GM19351 (cell line): Measurements from ENCODE around the gene GOLGA6C.
"Not testable (repeated sequence)": the region's sequence is repeated elsewhere in the genome, so short reads cannot be mapped to it uniquely, and the experiment has no call there.

Experiments used
- ATAC-seq: cut with Tn5 transposase; IDR thresholded peaks from one replicate; pipeline ENCODE4 v1.9.1; 2021; ENCODE audit warnings: mild to moderate bottlenecking, moderate library complexity; ENCODE audit not compliant: unreplicated experiment

The GOLGA6C gene

DNA sequence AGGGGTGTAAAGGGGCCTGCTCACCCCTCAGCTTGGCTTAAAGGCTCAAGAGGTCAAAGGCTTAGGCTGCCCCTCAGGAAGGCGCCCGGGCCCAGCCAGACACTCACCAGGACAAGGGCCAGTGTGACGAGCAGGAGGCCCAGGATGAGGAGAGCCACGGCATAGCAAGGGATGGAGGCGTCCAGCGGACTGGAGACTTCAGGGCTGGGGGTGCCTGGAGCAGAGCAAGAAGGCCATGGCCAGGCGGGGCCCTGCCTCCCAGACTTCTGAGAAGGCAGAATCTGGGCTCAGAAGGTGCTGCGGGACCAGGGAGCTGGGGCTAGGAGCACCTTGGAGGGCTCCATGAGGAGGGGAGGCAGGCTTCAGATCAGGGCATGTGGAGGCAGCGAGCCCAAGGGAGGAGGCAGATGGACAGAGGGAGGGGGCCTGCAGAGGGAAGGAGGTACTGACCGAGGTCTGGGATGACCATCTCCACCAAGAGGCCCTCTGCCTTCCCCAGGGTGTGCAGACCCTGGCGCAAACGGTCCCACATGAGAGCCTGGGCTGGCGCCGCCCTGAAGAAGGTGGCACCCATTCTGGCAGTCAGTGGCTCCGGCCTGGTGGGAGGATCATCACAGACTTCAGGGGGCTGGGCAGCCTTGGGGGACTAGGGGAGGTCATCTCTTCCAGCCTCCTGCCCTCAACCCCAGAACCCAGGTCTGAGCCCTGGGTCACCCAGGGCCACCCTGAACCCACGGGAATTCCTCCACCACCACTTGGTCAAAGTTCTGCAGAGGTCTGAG lies 32.0 kb upstream of the GOLGA6C start:
- ATAC-seq, result no peak

DNA sequence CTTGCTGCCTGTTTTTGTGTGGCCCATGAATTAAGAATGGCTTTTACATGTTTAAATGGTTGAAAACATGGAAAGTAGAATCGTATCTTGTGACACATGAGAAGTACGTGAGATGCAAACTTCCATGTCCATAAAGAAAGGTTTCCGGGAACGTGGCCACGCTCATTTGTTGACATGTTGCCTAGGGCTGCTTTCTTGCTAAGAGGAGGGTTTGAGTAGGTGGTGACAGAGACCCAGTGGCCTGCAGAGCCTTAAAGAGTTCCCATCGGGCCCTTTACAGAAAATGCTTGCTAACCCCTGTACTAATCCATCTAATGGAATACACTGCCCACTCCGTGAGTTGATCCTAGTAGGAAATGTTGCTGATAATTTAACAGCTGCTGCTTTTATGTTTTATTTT lies 31.0 kb upstream of the GOLGA6C start:
- not testable (repeated sequence) for ATAC-seq

DNA sequence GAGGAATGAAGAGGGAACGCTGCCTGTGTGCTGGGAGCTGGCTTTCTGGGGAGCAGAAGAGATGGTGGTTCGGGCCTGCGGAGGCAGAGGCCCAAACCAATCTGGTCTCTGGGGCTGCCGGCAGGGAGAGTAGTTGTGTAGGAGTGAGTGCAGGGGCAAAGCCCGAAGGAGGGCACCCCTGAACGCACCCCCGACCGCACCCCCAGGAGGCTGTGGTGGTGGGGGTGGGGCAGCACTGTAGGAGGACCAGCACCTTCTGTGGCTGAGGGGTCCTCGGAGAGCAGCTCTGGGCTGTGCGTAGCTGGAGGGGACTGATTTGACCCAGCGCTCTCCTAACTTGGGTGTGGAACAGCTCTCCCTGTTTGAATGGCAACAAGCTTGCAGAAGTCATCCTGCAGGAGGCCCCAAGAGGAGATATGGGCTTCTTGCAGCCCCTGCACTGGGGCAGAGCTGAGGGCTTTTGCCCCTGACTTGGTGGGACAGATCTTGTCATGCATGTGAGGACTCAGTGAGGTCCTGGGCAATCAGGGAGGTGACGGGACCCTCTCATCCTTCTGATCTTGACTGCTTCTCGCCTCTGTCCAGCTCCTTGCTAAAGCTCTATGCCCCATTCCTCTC lies 30.4 kb upstream of the GOLGA6C start:
- no peak for ATAC-seq

DNA sequence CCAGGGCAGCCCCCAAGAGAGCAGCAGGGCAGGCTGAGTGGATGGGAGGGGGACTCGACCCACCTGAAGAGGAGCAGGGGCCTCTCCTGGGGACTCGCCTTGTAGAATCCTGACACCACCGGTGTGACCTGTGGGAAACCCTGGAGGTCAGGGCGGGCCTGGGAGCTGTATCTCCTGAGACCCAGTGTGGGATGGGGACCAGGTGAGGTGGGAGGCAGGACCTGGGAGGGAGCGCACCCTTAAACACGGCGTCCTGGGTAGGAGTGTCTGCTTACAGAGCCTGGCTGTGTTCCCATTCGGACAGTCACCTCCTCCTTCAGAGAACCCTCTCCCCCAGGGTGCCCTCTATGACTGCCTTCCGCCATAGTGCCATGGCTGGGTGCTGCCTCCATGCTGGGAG lies 29.3 kb upstream of the GOLGA6C start:
- ATAC-seq, result no peak

DNA sequence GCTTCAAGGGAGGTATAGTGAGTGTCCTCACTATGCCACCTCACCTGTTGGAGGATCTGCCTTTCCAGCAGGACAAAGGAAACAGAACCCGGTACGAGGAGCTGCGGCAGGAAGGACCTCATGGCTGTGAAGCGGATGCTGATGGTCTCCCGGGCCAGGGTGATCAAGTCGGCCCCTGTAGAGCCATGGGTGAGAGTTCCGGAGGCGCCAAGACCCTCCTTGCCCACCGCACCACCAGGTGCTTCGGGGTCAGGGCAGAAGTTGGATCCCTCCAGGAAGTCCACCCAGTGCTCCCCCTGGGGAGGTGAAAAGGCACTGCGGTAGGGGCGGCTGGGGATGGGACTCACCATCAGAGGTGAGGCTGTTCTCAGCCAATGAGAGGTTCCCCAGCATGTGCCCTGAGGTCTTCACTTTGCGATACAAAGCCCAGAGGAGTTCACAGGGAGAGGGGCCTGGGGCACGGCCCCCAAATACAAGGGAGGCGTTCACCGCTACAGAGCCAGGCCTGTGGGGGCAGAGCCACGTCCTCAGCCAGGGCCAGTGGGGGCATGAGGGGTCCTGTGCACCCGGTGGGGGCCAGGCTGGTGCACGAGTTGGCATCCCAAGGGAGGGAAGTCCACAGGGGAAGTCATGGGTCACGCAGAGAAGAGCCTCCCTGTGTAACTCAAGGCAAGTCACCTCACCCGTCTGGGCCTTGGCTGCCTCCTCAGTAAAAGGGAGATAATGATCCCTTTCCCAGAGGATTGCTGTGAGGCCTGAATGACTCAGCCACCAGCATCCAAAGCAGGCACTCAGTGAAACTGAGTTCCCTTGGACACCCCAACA lies 28.7 kb upstream of the GOLGA6C start:
- ATAC-seq, result no peak

DNA sequence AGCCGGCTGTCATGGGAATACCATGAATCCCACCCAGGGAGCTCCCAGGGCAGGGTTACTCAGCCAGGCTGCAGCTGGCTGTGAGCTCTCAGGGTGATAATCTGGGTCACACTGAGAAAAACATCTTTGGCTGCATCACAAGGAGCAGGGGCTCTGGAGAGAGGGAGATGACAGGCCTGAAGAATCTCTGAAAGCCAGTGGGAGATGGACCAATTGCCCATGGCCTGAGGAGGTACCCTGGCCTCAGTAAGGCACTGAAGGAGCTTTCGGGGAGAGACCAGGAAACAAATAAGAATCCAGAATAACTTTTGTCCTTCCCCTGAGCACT lies 28.2 kb upstream of the GOLGA6C start:
- no peak for ATAC-seq

DNA sequence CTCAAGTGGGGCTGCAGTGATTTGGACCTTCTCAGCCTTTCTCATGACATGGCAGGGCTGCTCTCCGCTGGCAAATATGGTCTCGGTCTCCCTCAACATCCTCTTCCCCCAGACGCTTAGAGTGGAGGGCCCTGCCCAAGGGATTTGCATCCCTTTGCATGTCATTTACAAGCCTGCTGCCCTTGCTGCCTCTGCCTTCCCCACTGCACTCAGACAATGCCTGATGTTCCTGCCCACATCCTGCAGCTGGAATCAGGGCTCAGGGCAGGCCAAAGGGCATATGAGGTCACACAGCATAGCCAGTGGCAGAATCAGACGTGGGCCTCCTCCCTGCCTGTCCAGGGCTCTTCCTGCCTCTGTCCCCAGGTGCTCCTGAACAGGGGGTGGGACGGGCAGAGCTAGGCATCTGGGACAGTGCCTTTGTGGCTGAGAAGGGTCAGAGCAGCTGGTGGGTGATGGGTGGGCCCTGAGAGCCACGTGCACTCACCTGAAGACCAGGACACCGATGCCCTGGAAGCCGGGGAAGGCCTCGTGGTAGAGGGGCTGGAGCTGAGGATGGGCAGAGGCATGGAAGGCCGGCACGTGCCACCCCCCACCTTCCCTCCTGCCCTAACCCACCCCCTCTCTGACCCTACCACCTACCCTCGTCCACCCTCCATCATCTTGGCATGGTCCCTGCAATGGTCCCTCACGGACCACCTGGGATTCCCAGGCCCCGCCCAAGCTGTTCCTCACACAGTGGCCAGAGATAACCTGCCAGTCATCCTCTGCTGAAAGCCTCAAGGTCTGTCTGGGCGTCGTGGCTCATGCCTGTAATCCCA lies 27.4 kb upstream of the GOLGA6C start:
- no peak for ATAC-seq

DNA sequence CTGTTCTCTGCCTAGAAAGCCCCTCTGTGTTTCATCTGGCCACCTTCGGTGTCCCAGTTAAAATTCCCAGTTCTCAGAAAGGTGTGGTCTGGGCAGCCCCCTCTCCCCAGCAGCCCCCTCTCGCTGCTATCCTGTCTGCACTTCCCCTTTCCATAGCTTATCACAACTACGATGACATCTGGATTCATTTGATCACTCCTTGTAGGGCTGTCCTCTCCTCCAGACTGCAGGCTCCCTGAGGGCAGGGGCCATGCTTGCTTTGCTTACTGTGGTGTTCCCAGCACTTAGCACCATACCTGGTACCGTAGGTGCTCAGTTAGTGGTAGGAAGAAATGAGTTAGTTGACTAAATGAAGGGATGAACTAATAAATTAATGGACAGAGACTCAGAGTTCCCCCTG lies 26.3 kb upstream of the GOLGA6C start:
- ATAC-seq, result no peak

DNA sequence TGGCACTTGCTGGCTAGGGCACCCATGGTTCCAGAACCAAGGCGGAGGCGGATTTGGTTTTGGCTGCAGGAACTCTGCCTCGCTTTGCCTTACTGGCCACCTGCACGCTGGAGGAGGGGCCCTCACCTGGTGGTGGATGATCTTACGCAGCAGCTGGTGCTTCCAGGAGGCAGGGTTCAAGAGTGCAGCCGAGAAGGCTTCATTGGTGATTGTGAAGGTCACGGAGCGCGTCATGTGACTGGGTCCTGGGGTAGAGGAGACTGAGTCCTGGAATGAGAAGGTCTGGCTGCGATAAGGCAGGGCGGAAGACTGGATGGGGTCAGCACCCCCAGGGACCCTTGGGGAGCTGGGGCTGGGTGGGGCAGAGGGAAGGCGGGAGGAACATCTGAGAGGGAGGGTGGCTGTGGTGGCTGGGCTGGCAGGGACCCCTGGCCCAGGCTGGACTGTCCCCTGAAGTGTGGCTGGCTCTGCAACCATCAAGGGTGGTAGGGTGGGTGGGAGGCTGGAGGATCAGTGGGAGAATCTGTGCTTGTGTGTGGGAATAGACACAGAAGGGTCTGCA lies 25.8 kb upstream of the GOLGA6C start:
- ATAC-seq, result no peak

DNA sequence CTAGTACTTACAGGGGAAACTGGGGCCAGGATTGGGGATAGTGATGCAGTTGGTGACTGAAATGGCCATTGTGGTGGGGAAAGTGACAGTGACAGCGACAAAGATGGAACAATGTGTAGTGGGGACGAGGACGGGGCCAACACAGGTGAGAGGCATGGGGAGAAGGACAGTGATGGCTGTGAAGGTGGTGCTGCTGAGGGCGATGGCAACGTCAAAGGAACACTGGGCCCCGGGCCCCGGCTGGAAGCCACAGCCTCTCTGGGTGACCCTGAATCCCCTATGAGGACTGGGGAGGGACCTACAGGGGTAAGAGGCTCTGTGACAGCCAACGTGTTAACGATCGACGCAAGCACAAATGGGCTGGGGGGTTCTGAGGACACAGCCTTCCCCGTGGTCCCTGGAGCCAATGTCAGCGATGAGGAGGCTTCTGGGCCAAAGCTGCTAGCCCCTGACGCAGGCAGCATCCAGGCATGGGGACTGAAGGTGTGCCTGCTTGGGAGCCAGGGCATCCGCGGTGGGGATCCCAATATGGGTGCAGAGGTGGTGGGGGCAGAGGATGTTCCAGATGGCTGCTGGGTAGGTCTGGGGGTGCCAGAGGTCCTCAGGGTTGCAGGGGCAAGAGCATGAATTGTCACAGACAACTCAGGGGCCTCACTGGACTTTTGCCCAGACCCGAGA lies 25.2 kb upstream of the GOLGA6C start:
- no peak for ATAC-seq

DNA sequence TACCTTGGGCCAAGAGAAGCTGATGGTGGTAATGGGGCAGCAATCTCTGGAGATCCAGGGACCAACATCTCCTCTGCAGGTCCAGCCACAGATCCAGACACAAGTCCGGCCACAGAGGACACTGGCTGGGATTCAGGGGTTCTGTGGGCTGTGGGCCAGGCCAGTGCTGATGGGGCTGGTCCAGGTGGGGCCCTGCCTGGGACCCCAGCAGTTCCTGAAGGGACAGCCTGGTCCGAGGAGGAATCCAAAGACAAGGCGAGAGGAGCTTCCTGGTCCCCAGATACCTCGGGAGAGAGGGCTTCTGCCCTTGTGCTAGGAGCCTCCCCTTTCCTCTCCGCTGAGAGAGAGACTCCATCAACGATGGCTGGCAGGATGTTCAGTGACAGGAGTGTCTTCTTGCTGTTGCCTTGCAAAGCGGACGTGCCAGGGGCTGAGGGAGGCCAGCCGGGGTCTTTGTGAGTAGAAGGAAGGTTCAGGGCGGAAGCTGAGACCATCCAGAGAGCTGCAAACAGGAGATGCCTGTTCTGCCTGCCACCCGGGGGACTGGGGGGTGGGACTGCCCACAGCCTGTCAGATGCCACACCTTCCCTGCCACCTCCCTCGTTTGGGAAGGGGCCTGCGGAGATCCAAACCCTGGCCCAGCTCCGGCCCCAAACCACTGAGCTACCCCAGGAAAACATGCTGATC lies 24.5 kb upstream of the GOLGA6C start:
- no peak for ATAC-seq

DNA sequence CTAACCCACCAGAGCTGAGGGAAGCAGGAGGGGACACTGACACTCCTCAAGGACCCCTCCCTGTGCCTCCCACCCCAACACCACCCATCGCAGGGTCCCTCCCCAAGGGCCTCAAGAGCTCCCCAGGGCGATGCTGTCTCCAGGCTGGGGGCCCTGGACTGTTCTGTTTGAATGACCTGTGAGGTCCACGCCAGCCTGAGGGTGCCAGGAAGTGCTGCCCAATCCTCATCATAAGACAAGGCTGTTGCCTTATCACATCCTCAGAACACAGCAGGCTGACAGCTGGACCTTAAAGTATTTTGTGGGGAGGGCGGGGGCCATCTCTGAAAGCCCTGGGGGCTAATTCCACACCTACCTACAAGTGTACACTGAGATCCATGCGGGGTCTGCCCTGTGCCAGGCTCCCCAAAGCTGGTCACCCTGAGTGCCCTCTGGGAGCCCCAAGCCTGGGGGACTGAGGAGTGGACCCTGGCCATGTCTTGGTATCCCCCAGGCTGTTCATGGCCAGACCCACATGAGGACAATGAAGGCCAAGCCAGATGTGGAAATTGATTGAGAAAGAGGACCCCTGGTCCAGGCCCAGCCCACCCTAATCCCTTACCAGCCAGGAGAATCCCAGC lies 23.8 kb upstream of the GOLGA6C start:
- no peak for ATAC-seq

DNA sequence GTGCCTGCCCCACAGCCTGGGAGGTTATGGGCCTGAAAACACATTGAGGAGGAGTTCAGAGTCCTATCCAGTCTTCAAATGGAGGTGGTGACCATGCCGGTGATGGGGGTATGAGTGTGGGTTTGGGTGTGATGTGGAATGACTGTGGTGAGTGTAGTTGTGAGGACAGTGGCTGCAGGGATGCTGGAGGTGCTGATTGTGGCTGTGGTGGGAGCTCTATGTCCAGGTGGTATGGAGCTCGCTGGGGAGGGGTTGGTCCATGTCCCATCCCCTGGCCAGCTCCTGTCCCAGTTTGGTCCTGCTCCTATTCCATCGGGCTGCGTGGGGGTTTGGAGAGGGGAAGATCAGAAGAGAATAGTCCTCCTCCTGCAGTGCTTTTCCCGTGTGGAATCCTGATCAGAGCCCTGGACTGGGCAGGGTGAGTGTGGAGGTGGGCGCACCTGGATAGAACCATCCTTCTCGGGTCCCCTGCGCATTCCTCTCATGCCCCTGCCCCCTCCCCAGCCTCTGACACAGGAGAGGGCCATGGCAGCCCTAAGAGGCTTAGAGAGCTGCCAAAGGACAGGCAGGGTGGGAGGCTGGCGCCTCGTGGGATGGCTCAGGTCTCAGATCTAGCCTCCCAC lies 23.0 kb upstream of the GOLGA6C start:
- ATAC-seq, result no peak

DNA sequence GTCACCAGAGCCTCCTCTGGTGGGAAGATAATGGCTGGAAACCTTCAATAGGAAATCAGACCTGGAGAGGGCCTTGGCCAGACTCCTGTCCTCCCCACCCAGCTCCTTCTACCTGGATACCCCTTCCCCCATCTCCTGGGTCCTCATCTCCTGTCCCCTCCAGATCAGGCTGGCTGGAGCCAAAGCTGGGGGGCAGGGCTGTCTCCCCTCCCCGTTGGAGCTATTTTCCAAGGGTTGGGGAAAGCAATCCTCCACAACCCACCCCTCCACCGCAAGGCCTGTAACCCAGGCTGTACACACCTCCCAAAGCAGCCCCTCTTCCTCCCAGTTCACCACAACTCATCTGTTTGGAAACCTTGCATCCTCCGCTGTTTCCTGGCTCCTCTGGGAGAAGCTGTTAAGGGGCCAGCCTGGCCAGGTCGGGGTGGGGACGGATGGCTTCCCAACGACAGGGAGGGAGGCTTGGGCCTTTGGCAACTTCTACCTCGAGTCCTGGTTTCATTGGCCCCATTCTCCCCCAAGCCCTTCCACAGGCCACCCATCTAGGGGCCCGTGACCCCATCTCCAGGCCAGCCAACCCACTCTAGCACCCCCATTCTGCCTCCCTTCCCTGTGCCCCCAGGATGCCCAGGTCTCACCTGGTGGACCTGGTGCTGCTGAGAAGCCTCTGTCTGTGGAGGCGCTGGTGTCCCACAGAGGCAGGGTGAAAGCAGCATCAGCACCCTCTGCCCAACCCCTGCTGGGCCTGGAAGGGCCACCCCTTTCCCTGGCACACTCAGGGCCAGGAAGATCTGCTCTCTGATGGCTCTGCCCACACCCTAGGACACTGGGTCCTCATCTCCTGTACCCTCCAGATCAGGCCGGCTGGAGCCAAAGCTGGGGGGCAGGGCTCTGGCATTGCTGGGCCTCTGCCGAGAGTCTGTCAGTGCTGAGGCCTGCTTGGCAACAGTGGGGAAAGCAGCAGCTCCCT lies 22.1 kb upstream of the GOLGA6C start:
- no peak for ATAC-seq

DNA sequence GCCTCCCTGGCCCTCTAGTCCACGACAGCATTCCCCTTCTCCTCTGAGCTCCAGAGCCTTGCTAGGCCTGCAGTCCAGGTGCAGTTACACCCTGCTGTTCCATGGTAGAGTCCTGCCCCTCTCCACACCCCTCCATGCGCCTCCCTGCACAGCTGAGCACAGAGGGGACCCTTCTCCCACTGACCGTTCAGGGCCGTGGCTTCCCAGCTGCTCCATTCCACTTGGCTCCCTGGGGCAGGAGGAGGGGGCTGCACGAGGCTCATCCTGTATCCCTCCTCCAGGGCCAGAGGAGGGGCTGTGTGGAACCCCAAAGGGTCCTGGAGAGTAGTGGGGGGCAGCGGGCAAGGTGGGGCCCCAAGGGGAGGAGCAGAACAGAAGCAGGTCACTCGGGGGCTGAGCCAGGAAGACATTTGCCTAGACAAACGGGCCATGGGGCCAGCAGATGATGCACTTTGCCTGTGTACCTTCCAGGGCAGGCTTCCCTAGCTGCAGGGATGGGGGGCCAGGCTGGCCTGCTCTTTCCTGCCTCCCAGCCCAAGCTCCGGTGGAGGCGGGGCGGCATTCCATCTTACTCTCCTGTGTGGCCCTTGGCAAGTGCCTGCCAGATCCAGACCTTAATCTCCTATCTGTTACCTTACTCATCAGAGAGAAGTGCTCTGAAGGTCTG lies 20.7 kb upstream of the GOLGA6C start:
- no peak for ATAC-seq

DNA sequence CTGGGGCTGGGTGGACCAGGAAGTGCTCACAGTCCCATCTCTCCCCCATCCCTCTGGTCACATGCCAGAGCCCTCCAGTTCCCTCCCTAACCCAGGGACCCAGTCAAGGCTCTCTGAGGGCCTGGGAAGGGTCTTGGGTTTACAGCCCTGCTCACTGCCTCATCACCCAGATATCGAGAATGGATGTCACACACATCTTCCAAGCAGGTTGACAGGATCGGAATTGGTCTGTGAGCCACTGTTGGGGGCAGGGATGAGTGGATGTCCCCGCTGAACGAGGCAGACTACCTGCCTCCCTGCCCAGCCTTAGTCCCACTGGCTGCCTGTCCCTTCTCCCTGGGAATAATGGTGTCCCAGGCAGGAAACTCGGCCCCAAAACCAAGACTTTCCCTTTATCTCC lies 20.0 kb upstream of the GOLGA6C start:
- ATAC-seq, result no peak

DNA sequence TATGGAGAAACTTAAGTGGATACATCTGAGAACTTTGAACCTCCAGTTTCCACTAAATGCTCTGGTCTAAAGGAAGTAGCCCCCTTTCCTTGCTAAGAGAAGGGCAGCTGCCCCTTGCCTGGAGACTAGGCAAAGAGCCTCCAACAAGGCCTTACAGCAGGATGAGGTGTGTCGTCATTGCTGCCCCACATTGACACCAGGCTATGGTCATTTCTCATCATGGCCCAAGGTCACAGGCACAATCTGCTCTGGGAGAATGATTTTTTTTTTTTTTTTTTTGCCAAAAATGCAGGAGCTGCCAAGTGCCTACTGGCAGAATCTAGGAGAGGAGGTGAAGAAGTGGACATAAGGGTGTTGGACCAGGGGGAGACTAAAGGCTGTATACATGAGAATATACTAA lies 12.4 kb upstream of the GOLGA6C start:
- not testable (repeated sequence) for ATAC-seq
